Cardiac ventricle fibroblast (primary cell): ENCODE measurements around the gene PPP2R2B. TPM values are rescaled to one million over a fixed set of nuclear protein-coding genes. Genes with fewer than 3 reads are reported as not detected.

ENCODE experiments used
- total RNA-seq: library from RNA; depleted of rRNA; stranded (reverse); fragments of >200 nt; gene quantifications from 2 replicates; pipeline ENCODE4 v1.2.3, GENCODE V29; 2015

The PPP2R2B gene
- total RNA-seq: not detected in 2 replicates

DNA sequence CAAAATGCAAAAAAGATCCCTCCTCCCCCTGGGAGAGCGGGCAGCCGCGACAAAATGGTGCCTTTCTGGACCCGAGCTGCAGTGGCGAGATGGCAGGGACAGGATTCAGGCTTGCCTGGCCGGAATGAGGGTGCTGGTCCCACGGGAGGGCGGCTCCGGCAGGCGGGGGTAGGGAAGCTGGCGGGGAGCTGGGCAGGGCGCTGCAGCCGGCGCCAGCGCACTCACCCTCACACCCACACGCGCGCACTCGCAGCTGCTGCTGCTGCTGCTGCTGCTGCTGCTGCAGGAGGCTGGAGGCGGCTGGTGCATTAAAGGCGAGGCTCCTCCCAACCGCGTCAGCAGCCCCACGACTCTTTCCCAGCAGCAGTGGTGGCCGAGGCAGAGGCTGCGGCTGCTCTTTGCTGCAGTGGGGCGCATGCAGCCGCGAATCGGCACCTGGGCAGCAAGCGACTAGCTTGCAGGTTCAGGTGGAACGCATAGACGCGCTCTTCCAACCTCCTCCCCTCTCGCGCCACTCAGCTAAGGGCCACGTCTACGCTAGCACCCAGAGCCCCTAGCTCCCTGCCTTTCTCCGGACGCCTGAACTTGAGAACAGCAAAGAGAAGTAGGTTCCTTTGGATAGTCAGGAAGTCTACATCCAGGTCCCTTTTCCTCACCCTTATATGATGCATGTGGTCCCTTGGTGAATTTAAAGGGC lies at the start of gene PPP2R2B:
TSS of gene PPP2R2B (minus strand) at position 282 of the 697 bp plus-strand sequence.

